ENCODE results near the gene DGKA.

DGKA gene

DNA sequence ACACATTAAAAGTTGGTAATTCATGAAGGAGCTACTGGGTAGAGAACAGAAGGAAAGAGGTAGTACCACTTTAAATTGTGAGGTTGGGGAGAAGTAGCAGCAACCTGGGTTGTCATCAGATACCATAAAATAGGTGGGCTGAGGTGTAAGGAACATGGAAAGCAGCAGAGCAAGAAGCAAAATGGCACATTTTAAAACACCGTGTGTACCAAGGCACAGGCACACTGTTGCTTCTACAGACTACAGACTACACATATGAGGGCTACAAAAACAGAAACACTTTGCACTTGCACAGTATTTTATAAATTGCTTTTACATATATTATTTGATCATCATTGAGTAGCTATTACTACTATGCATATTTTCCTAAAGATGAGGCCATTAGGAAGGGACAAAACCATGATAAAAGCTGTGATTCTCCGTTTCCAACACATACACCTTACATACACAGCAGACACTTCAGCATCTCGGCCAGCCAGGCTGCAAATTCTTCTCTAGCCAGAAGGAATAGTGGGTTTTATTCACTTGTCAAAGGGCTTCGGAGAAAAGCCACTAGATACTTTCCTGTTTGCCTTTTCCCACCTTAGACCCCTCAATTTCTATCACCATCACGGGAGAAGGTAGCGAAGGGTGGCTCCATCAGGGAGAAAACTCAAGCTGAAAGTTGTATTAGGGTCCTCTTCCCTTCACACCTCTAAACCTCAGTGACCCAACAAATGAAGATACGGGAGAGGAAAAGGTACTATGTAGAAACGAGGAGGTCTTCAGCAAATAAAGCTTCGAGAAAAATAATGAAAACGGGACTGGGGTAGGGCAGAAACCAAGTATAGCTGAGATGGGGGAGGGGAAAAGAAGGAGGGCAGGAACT is 4.9 kb upstream of the DGKA start:
- DNase-seq (ENCODE audit: extremely low read depth, low read depth): no peak
- TF ChIP-seq CTCF (IDR thresholded peaks at IDR 0.05; ENCODE audit: low read depth, low read length): no peak

DNA sequence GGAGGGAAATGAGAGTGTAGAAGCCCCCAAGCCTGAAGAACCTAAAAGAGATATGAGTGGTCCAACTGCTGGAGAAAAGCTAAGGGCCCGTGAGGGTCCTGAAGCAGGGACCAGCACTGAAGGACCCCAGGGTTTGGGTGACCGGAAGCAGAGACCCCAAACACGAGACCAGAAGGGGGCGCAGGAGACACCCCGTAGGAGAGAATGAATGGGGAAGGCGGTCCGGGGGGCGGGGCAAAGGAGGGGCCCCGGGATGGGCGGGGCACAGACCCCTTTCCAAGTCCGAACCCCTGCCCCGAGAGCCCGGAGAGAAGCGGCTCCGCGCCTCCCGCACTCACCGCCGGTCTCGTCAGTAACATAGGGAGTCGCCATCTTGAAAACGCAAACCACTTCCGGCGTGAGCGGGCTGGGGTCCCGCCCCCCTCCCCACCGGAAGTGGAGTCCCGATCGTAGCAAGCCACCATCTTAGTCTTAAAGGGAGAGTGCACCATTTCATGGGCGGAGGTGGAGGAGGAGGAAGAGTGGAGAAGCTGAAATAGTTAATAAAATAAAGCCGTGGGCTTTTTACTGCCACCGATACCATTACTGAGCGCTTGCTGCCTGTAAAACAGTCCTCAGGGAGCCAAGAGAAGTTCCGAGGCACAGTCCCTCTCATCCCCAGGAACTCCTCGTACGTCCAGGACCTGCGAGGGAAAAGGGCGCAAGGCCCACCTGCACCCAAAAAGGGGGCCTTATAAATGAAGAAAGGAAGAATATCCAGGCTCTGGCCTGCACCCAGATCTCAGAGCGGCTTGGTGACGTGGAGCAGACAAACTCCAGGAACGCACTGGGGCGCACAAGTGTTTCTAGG is 4.0 kb upstream of the DGKA start:
- TF ChIP-seq CTCF (IDR thresholded peaks at IDR 0.05; ENCODE audit: low read depth, low read length): peak; percentile 80
- DNase-seq (ENCODE audit: extremely low read depth, low read depth): peak; percentile 77

DNA sequence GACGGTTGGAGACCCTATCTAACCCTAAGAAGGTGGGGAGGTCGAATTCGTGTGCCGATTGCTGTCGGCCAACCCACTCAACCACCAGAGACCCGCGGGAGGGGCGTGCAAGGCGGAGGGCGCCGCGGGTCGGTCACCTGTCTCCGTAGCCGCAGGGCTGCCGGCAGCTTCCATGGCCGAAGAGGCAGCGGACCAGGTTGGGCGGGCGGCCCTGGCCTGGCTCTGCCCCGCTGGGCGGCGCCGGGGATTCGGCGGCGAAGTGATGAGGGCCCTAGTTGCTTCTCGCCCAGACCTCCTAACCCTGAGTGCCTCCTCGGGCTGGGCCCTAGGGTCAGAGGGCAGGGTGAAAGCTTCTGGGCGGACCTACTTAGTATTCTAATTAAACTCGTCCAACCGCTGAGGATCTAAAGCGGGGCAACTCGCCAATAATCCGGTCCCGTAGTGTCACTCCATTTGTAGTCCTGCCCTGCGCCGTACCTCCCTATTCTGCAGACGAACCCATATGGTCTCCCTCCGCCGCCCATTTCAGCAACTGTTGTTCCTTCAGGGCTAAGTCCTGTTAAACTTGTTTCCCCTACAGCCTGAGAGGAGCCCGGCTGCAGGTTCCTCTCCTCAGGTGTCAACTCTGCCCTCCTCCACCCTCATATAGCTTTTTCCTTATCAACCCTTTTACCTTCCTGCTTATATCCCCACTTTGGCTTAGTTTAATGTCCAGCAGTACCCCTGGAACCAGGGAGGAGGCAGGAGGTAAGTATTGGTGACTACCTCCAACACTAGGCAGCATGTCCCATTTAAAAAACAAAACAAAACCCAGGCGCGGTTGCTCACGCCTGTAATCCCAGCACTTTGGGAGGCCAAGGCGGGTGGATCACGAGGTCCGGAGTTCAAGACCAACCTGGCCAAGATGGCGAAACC is 3.1 kb upstream of the DGKA start, which contains the start of gene PYM1:
PYM1 (minus strand) TSS at position 307 of the 915 bp plus-strand sequence; CDS start at position 174, 133 bp downstream.
- no peak for TF ChIP-seq CTCF (IDR thresholded peaks at IDR 0.05; ENCODE audit: low read depth, low read length)
- DNase-seq (ENCODE audit: extremely low read depth, low read depth): no peak

DNA sequence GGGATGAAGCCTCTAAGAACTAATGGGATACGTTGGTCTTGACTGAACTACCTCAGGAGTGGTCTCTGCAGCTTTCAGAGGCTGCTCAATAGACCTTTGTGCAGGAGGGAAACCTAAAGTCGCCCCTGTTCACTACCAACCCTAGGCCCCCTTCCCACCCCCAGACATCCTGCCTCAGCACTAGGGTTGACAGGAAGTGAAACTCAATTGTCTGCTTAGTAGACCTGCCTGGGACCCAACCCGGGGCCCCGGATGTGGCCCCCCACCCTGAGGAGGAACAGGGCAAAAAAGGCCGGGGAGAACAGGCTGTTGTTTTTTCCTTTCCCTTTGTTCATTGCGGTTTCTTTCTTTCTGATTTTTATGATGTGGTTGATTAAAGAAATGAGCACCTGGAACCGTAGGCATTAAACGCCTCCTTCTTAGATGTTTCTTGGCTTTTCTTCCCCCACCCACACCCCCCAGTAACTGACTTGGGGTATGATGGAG is 1.6 kb upstream of the DGKA start:
- no peak for TF ChIP-seq CTCF (IDR thresholded peaks at IDR 0.05; ENCODE audit: low read depth, low read length)
- DNase-seq (ENCODE audit: extremely low read depth, low read depth): no peak

DNA sequence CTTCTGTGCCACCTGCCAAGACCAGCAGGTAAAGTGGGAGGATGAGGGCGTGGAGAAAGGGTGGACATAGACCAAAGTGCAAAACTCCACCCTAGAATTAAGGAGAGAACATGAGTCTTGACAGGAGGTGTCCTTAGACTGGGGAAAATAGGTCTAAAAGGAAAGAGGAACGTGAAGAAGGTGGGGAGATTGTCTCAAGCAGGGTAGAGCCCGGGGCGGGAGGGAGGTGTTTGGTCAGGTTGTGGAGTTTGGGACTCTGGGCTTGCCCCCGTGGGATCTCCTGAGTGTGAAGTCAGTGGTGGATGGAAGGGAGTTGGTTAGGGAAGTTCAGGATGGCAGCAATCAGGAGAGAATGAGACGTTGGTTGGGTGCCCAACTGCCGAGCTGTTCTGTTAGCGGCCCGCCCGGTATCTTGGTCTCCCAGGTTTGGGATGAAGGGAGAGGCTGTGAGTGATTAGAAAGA is 386 bp downstream of the DGKA start:
- DNase-seq (ENCODE audit: extremely low read depth, low read depth): no peak

More for the DNA sequence above, 386 bp downstream of the DGKA start:
- no peak for TF ChIP-seq CTCF (IDR thresholded peaks at IDR 0.05; ENCODE audit: low read depth, low read length)

All from AG09319 (cell line).